GM23248 (cell line): ENCODE measurements around the gene RGL1.

Source experiments
- EZH2 ChIP-seq: fragments of 200-600 bp; sonication (generic); IDR thresholded peaks from 2 replicates; pipeline ENCODE4 v1.6.1; 2018; ENCODE audit warnings: antibody characterized with exemption, mild to moderate bottlenecking; ENCODE audit not compliant: insufficient read depth, poor library complexity, severe bottlenecking
- EZH2phosphoT487 ChIP-seq: fragments of 200-600 bp; sonication (generic); IDR thresholded peaks from 2 replicates; pipeline ENCODE4 v1.6.1; 2018; ENCODE audit warnings: antibody characterized with exemption, moderate library complexity, mild to moderate bottlenecking, low read depth; ENCODE audit not compliant: insufficient read depth

DNA sequence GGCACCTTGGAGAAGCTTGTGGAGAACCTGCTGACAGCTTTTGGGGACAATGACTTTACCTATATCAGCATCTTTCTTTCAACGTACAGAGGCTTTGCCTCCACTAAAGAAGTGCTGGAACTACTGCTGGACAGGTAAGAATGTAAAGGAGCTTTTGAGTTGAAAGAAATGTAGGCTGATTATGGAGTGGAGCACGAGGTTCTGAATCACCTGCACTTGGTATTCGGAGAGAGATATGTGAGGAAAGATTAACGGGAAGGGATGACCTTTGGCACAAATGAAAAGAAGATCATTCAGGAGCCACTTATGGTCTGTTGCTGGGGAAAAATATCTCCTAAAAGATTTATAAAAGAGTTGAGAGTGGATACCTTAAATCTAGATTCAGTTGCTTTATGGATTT is 42.7 kb downstream of the RGL1 start:
- TF ChIP-seq EZH2 (no peak), EZH2phosphoT487 (no peak)
